GM18508 (cell line): ENCODE measurements around the gene C5orf15.
"Not testable (repeated sequence)": the region's sequence is repeated elsewhere in the genome, so short reads cannot be mapped to it uniquely, and the experiment has no call there.

Source experiments
- ATAC-seq: cut with Tn5 transposase; IDR thresholded peaks from one replicate; pipeline ENCODE4 v1.9.1; 2021; ENCODE audit warnings: moderate number of reproducible peaks; ENCODE audit not compliant: insufficient read depth, unreplicated experiment

Gene C5orf15

DNA sequence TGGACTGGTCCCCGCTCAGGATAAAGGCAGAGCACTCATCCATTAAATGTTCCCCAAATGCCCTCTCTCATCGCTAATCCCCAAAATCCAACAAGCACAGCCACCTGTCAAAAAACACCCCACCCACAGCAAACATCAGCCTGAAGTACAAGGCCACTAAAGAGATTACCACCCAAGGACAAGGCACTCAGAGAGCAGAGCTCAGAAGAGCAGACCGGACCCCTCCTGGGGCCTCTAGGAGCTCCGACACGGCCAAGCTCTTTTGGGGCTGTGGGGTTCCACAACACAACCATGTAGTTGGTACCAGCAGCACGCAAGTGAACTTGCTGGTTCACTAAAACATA is 26.5 kb upstream of the C5orf15 start:
- no peak for ATAC-seq

DNA sequence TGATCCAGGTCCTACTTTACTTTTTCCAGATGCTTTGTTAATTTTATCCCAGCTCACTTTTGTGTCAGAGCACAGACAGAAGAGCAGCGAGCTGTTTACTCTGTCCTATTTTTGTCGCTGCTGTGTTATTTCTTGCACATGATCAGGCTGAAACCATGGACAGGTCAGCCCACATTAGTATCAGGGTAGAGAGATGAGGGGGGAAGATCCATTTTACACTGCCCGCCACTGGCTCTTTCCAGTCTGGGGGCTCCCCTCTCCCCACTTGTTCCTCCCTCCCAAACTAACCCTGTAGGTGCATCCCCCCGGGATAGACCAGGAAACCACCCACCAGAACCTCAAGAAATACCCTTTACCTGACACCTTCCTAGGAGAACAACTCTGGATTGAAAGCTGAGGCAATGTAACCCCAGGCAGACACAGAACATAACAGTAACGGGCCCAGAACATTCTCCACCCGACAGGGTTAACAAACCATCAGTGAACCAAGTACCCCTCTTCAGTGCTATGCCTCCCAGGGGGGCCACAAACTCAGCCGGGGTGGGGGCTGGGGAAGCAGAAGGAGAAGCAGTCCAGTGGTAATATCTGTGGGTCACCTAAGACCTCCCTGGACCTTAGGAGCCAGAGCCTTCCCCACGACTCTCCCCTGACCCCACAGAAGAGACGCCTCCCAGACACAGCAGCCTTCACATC is 26.0 kb upstream of the C5orf15 start:
- no peak for ATAC-seq

- no peak for ATAC-seq
Measured at GRCh38 chr5:133993185-133993936, 24.9 kb upstream of the C5orf15 start.

- ATAC-seq: no peak
Measured at GRCh38 chr5:133992429-133993155, 24.2 kb upstream of the C5orf15 start.

GRCh38 chr5:133991171-133991910 is 22.9 kb upstream of the C5orf15 start:
- no peak for ATAC-seq

DNA sequence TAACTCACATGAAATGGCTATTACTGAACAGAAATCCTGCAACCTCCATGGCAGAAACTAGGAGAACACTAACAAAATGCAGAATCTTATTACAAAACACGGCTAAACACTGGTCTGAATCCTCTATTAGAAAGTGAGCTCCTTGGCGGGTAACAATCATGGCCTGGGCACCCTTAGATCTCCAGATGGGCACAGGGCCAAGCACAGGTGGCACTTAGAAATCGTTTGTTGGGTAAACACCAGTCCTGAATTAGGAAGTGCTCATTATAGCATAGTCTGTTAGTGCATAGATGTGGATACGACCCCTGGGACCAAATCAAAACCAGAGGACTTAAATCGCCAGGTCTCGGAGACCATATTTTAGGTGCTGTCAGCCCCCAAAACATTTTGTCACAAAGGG is 22.0 kb upstream of the C5orf15 start:
- ATAC-seq: no peak

DNA sequence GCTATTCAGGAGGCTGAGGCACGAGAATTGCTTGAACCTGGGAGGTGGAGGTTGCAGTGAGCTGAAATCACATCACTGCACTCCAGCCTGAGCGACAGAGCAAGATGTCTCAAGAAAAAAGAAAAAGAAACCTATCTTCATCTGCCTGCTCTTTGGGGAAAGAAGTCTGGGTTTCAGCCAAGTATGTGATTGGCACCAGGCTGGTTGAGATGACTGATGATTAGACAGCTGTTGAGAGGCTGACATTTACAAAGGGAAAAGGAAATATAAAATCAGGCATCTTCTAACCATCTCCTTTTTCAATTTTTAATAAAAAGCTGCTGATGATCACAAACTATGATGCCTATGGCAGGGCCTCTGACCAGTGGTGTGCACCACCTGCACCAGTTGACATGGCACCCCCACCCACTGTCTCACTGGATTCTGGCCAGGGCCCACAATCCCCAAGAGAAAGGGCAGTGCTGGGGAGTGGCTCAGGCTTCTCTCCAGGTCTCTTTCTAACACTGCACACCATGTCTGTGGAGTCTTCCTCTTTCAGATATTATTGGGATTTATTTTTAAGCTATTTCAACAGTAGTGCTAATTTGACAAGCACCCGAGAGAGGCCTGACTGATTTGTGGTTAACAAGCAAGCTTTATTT is 17.2 kb upstream of the C5orf15 start:
- no peak for ATAC-seq

- ATAC-seq: no peak
Measured at GRCh38 chr5:133983674-133984073, 15.2 kb upstream of the C5orf15 start.

DNA sequence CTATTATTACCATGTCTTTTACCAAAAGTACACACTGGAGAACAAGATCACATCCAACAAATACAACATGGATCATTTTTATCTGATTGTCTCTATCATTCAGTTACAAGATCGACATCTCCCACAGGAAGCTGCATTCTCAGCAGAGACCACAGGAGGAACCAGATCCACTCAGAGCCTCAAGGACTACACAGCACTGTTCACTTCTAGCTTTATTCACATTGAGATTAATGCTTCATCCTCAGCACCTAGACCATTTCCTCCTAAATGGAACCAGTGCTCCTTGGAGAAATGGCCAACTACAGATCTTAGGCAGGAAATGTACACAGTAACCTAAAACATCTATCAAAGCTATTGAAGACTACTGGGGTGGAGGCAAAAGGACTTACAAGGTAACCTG is 13.3 kb upstream of the C5orf15 start:
- ATAC-seq: no peak

GRCh38 chr5:133980652-133981051 is 12.2 kb upstream of the C5orf15 start:
- ATAC-seq: no peak

DNA sequence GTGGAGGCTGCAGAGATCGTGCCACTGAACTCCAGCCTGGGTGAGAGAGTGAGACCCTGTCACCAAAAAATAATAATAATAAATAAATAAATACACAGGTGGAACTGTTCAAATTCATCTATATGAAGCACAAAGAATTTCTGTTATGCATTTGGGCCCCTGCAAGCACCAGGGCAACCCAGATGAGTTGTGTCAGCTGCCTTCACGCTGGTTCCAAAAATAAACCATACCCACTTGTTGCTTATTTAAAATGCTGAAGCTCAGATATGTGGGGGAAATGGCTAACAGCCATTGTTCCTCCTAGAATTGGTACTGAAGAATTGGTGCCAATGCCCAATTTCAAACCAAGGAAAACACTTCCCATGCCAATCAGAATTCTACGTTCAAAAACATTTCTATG is 10.5 kb upstream of the C5orf15 start:
- no peak for ATAC-seq

GRCh38 chr5:133977858-133978257 is 9.4 kb upstream of the C5orf15 start:
- ATAC-seq: no peak

DNA sequence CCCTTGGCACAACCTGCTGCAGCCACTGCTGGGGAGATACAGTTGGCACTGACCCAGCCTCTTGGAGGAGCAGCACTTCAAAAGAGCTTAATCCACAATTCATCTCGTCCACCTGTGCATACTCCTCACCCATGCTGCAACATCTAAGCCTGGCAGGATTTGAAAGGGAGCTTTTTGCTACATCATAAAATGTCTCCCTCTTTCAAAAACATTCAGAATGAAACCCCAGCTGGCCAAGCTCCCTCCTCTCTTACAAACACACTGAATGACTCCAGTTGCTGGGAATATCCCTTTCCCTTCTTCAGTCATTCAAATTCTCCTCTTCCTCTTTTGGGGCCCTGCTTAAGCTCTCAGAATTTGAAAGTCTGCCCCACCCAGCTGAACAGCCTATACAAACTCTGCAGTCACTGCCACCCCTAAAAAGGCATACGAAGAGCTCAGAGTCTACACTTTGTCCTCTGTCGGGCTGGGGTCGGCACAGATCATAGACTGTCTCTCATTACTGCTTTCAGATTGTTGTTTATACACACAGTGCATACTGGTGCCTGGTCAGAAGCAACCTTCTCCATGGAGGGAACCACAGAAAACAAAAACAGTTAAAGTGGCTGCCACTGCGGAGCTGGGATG is 8.8 kb upstream of the C5orf15 start:
- no peak for ATAC-seq

- ATAC-seq: not testable (repeated sequence)
Measured at GRCh38 chr5:133975546-133975945, 7.1 kb upstream of the C5orf15 start.

DNA sequence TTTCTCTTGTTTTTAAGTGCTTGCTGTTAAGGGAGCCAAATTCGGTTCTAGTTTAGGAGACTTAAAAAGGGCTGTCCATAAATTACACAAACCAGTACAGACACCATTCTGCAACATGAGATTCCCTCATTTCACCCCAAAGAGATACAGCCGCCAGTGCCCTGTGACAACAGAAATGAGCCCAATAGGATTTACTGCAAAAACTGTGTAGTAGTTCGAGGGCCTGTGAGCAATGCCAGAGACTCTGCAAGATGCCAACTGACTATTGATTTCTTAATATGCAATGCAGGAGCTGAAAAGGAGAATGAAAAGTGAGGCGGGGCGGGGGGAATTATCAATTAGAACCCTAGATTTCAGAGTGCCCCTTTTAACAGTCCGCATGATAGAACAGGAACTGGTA is 5.7 kb upstream of the C5orf15 start:
- no peak for ATAC-seq

DNA sequence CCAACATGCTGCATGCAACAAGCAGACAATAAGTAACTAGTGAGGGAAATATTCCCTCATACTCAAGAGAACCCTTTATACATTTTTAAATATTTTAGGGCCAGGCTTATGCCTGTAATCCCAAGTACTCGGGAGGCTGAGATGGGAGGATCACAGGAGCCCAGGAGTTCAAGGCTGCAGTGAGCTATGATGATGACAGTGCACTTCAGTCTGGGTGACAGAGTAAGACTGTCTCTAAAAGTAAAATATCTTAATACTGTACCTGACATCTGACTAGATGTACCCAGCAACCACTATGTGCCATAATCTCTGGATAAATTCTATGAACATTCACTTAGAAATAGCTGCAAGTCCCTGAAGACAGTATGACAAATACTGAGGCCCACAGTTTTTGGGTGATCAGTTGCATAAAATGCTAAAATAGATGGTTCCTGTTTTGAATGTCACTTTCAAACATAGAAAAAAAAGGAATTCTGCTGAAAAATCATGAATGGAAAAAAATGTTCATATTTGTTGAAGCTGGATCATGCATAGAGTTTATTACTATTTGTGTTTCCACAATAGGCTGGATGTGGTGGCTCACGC is 2.0 kb upstream of the C5orf15 start:
- ATAC-seq: no peak

DNA sequence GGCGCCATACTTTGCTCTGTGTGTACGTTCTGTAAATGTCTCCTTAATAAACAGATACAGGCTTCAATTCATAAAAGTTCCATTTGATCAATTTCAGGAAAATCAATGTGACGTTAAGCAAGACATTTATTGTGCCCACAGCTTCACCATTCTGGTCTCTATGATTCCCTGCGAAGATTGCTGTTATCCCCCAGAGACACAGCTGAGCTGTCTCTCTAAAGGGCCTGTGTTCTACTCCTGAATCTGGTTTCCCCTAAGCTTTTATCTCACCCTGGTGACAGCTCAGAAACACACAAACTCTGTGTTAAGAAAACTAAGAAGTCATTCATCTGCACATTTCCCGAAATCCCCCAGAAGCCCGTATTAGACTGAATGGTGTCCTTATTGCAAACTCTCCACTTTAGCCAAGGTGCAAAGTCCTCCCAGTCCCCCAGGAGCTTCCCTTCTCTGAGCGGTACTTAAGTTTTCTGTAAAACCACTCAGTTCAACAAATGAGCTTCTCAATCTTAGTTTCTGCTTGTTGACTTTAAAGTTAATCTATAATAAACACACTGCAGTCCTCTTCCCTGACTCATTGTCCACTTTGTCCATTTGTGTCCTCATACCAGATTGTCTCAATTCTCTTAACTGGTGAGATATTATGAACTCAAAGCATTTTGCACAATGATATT is 1.4 kb upstream of the C5orf15 start:
- no peak for ATAC-seq

DNA sequence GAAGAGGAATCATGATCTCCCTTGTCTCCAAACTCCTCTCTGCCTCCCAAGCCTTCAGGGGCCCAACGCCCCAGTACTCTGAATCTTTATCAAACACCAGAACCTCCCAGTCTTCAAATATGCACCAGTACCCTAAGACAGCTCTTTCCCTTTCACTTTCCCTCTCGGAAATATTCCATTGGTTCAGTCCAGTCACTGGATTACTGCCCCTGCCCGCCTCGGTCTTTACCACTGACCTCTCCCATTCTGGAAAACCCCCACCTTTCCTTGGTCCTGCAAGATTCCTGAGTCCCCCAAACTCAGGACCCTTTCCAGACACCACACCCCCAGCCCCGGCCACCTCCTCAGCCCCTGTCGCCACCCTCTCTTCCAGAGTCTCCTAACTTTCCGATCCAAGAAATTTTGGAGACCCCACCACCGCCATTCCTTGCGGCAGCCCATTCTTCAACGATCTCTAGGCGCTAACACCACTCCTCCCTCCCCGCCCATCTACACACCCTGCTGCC is 674 bp downstream of the C5orf15 start:
- ATAC-seq: no peak

DNA sequence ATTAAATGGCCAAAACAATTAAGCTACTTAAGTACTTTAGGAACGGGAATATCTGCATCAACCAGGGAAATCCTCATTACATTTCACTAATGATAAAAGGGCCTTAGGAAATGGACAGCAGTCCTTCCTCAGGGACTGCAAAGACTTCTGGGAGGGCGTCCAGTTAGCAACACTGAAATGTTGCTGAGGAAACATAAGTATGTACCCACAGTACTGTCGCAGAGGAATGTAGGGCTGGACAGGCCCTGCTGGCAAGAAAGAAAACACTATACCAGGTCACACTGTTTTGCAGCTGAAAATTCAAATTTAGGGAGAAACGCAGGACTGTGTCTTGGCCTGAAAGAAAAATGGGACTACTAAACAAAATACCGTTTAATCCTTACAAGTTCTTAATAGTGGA is 1.3 kb downstream of the C5orf15 start:
- no peak for ATAC-seq
